IPS-NIHi11 (cell line): ENCODE data around the gene PGPEP1.
"Not testable (repeated sequence)": the region's sequence is repeated elsewhere in the genome, so short reads cannot be mapped to it uniquely, and the experiment has no call there.

Experiments
- DNase-seq: peaks from one replicate; pipeline ENCODE4 v3.0.0; 2012; ENCODE audit warnings: mixed read lengths, low spot score

Gene PGPEP1

GRCh38 chr19:18332917-18333530 lies 7.4 kb upstream of the PGPEP1 start:
- no peak for DNase-seq

- DNase-seq = no peak
Observed at GRCh38 chr19:18333680-18334079, 6.7 kb upstream of the PGPEP1 start.

- no peak for DNase-seq
Observed at GRCh38 chr19:18336121-18336520, 4.3 kb upstream of the PGPEP1 start.

- DNase-seq = no peak
Observed at GRCh38 chr19:18338541-18338940, 1.9 kb upstream of the PGPEP1 start.

- peak; percentile 45 for DNase-seq
Observed at GRCh38 chr19:18339723-18340122, 675 bp upstream of the PGPEP1 start.

- DNase-seq = peak; percentile 70
Observed at GRCh38 chr19:18340990-18341868, 831 bp downstream of the PGPEP1 start.

DNA sequence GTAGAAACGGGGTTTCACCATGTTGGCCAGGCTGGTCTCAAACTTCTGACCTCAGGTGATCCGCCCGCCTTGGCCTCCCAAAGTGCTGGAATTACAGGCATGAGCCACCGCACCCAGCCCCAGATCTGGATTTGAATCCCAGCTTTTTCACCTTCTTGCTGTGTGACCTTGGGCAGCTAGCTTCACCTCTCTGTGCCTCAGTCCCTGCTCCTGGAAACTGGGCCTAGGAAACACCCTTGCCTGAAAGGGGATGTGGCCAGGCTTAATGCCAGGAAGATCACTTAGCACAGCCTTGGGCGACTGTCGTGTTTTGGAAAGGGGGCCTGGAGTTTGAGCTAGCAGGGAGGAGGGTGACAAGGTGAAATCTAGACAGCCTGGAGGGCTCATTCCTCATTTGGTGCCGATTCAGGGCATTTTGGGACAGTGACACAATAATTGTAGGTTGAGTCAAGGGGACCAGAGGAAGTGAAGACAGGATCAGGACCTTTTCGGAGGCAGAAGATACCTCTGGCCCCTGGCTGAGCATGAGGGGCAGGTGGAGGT lies 1.8 kb downstream of the PGPEP1 start:
- no peak for DNase-seq

DNA sequence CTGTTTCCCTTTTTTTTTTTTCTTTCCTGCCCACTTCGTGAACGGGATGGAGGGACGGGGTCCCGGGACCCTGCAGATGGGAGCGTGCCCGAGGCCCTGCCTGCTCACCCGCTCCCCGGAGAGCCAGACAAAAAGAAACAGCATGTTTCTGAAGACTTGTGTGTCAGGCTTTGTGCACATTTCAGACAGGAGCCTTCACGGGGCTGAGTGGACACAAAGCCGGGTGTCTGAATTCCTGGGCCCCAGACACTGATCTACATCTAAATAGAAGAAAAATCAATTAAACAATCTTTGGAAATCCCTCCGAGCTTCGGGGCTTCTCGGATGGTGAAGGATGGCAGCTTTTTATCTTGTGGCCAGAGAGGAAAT lies 4.2 kb downstream of the PGPEP1 start:
- DNase-seq = no peak

DNA sequence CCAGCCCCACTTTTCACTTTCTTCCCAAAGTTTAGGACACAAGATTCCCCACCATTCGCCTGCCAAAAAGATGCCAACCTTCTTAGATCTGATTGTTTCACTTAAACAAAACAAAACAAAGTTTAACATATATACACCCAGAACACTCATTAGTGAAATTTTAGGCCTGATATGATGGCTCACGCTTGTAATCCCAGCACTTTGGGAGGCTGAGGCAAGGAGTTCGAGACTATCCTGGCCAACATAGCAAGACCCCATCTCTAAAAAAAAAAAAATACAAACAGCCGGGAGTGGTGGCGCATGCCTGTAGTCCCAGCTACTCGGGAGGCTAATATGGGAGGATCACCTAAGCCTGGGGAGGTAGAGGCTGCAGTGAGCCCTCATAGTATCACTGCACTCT lies 4.9 kb downstream of the PGPEP1 start:
- DNase-seq = no peak

- DNase-seq = peak; percentile 47
Observed at GRCh38 chr19:18346091-18346490, 5.7 kb downstream of the PGPEP1 start.

GRCh38 chr19:18348171-18348570 lies 7.8 kb downstream of the PGPEP1 start:
- DNase-seq = no peak

DNA sequence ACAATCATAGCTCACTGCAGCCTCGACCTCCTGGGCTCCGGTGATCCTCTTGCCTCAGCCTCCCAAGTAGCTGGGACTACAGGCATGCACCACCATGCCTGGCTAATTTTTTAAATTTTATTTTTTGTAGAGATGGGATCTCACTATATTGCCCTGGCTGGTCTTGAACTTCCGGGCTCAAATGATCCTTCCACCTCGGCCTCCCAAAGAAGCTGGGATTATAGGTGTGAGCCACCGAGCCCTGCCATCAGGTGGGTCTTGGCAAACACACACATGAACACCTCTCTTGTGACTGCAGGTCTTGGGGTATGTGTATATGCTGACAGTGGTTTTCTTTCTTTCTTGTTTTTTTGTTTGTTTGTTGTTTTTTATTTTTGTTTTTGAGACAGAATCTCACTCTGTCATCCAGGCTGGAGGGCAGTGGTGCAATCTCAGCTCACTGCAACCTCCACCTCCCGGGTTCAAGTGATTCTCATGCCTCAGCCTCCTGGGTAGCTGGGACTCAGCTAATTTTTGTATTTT lies 8.5 kb downstream of the PGPEP1 start:
- DNase-seq = not testable (repeated sequence)

DNA sequence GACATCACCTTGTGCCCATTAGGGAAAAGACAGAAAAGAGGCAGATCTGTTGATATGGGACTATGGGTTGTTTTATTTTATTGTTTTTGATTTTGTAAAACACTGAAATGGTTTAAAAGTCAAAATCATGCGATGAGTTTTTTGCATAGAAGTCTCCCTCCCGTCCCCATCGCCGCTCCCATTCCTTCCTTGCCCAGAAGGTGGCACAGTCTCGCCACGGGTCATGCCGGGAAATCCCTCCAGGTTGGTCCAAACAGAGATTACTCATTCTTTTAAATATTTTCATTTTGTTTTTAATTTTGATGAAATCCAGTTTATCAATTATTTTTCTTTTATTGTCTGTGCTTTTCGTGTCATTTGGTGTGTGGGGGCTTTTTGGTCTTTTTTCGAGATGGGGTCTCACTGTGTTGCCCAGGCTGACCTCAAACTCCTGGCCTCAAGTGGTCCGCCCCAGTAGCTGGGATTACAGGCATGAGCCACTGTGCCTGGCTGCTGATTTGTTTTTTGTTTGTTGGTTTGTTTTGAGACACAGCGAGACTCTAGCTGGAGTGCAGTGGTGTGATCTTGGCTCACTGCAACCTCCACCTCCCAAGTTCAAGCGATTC lies 9.2 kb downstream of the PGPEP1 start:
- DNase-seq = peak; percentile 72

GRCh38 chr19:18350490-18350889 lies 10.1 kb downstream of the PGPEP1 start:
- DNase-seq = no peak

DNA sequence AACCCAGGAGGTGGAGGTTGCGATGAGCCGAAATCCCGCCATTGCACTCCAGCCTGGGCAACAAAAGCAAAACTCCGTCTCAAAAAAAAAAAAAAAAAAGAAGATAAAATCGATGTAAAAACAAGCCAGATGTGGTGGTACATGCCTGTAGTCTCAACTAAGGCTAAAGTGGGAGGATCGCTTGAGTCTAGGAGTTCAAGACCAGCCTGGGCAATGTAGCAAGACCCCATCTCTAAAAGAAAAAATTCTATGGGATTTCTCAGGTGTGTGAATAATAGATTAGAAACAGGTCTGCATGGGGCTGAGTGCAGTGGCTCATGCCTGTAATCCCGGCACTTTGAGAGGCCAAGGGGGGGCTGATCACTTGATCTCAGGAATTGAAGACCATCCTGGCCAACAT lies 11.1 kb downstream of the PGPEP1 start:
- no peak for DNase-seq

GRCh38 chr19:18353378-18354005 lies 13.1 kb downstream of the PGPEP1 start:
- no peak for DNase-seq

- DNase-seq = not testable (repeated sequence)
Observed at GRCh38 chr19:18354743-18355142, 14.3 kb downstream of the PGPEP1 start.

DNA sequence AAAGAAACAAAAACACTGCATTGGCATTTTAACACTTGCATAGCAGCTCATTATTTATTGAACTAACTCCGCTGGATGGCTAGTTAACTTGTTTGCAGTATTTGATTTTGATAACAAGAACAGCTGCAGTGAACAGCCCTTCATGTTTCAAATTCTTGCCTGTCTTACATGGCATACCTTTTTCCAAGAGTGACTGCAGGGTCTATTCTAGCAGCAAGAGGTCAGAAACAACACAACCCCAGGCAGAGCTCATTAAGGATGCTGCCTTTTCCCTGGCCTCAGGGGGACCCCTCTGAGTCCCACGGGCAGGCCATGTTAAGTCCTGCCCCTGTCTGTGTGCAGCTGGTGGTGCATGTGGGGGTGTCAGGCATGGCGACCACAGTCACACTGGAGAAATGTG lies 16.6 kb downstream of the PGPEP1 start:
- DNase-seq = no peak

DNA sequence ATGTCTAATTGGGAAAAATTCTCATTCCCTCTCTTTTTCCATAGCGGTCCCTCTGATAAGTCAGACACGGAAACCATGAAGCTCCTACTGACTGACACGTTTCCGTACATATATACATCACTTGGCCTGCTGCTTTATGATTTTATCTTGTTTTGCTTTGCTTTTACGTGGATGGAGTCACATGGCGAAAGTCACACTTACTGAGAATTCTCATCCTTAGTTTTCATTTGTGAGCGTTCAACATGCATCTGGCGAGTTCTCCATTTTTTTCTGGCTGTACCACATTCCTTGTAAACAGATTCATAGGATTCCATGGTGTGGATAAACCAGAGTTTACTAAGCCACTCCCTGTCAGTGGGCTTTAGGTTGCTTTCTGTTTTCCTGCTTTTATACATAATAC lies 21.2 kb downstream of the PGPEP1 start:
- no peak for DNase-seq

GRCh38 chr19:18362934-18363542 lies 22.6 kb downstream of the PGPEP1 start:
- DNase-seq = no peak

GRCh38 chr19:18363787-18364186 lies 23.4 kb downstream of the PGPEP1 start:
- no peak for DNase-seq
